Stimulated activated CD8-positive, alpha-beta memory T cell treated with anti-CD3 and anti-CD28 coated beads, Interleukin-15, amount 100 ng/mL, for 48 hours (primary cell): ENCODE data around the gene CDK5R1.

Experiments
- DNase-seq, 2 donors: peaks; one replicate each; pipeline ENCODE4 v3.0.0-alpha.2; 2020; ENCODE audit warnings: low read depth in 2 of 2

CDK5R1 gene

GRCh38 chr17:32493571-32493970 lies 6.8 kb downstream of the CDK5R1 start:
- no peak for DNase-seq

DNA sequence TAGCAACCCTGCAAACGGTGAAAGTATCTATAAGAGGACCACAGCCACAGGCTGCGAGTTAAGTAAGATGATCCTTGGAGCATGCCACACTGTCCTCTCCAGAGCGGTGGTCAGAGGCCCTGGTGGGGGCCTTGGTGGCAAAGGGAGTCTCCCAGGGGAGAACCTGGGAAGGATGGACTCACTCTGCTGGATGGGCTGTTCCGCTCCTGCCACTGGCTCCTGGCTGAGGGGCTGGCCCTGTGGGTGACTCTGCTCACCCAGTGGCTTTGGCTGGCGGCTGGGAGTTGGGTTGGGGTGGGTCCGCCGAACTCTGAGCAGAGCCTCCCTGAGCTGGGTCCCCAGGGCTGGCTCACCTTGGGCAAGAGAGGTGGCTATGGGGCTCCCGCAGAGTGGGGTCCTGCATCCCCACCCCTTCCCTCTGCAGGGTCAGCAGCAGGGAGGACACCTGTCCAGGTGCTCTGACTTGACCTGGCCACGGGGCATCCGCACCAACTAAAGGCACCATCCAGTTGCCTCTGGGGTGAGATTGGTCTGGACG lies 7.3 kb downstream of the CDK5R1 start:
- no peak for DNase-seq

DNA sequence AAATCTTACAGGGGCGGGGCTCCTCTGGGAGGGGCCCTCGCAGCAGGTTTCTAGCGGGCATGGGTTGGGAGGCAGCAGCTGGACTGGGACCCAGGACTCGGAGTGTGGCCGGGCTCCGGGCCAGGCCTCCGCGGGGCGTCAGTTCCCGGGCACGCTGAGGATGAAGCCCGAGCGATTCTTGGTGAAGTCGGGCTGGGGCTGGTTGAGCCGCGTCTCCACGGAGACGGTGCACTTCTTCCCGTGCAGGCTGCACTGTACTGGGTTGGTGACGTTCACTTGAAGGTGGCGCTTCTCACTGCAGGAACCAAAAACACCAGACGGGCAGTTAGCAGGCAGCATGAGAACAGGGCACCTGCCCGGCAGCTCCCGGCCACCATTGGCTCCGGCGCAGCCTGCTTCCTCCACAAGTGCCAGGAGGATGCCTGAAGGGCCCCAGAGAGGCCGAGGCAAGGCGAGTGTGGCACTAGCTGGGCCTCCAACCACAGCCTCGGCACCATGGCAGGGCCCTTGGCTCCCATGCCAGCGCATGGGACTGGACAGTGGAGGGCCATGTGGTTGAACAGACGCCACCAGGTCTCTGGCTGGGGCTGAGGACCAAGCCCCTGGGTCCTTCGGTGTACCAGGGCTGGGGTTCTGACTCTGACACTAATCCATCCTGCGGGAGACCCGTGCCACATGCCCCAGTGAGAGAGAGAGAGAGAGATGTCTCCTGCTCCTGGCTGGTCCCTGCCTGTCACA lies 8.0 kb downstream of the CDK5R1 start:
- no peak for DNase-seq

GRCh38 chr17:32495359-32496231 lies 8.8 kb downstream of the CDK5R1 start:
- no peak for DNase-seq

DNA sequence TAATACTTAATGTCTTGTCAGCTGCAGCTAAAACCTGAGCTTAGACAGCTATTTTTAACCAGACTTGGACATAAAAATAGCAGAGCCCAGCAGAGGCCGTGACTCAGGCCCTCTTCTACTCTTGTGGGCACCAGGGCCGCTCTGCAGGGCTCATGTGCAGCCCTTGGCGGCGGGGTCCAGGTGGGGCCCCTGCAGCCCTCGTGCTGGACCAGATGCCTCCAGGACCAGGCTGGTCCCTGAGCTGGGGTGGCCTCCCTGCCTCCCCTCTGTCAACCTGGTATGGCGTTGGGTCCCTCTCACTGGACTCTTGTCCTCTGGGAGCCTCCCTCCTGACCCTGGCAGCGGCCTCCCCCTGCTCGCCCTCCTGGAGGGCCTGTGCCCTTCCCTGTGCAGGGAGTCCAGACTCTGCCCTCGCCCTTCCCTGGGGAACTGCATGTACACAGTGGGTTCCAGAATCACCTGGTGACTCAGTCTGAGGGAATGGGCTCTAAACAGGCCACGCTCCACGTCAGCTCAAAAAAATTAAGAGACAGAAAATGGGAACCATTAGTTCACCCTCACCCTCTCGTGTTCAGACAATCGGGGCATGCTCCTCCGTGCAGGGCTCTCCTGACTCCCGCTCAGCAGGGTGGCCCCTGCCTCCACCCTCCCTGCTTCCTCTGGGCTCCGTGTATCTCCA lies 9.7 kb downstream of the CDK5R1 start:
- DNase-seq: no peak

DNA sequence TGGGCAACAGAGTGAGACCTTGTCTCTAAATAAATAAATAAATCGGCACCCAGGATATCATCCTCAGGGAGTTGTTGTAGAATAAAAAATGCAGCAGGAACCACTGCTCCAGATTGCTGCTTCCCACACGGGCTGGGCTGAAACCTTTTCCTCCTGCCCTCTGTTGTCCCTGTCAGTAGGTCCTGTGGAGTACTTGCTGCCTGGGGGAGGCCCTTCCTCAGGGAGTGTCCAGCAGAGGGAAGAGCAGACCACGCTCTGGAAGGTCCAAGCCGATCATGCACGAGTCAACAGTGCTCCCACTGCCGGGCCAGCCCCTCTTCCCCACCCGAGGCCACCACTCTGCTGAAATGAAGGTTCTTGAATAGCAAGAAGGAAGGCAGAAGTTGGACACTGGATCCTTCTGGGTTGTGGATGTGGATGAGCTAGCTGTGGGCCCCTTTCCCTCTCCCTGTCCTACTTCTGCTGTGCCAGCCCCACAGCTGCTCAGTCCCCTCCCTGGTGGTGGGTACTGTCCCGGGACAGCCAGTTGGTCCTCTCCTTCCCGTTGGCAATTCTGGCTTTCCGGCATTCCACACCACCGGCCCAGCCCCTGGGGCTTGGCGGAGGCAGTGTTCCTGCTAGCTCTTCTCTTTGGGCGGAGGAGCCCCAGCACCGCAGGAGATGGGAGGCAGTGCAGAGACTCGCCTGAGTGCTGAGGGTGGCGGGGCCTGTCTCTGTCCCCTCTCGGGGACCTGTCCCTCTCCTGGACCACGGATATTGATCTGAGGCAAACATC lies 10.8 kb downstream of the CDK5R1 start:
- no peak for DNase-seq

- DNase-seq: no peak
Measured at GRCh38 chr17:32498391-32498790, 11.6 kb downstream of the CDK5R1 start.

- no peak for DNase-seq
Measured at GRCh38 chr17:32502013-32502412, 15.2 kb downstream of the CDK5R1 start.

- DNase-seq: no peak
Measured at GRCh38 chr17:32502710-32503109, 15.9 kb downstream of the CDK5R1 start.

GRCh38 chr17:32503251-32504165 lies 16.7 kb downstream of the CDK5R1 start:
- DNase-seq: no peak

DNA sequence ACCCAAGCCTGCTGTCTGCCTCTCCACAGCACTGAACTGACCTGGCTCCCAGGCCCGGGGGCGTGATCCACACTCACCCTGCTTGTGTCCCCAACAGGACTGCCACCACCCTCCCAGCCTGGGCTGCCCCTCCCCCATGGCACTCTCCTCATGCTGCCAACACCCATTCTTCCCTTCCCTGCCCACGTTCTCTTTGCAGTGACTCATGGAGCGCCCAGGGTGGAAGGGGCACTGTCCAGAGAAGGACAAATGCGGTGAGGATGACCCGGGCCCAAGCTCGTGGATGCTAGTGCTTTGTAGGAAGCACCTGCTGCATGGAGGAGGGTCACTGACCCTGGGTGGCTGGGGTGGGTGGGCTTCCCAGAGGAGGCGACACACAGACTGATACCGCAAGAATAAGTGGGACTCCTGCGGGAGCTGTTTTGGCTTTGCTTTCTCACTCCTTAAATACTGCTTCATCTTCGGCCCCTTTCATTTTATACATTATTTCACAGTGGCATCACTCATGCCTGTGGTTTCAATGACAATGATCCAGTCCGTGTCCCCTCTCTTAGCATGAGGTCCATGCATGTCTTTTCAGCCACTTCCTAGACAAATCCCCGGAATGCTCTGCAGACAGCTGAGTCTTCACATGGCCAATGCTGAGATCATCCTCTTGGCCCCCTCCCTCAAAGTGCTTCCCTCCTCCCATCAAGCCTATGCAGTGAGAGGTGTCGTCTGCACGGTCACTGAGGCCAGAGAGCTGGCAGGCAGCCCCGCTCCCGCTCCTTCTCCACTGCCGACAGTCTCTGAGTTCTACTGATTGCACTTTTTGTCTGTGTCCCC lies 17.6 kb downstream of the CDK5R1 start:
- DNase-seq: no peak

GRCh38 chr17:32508926-32509325 lies 22.1 kb downstream of the CDK5R1 start:
- DNase-seq: no peak

GRCh38 chr17:32510466-32510865 lies 23.7 kb downstream of the CDK5R1 start:
- DNase-seq: no peak

GRCh38 chr17:32512328-32512727 lies 25.5 kb downstream of the CDK5R1 start:
- no peak for DNase-seq

DNA sequence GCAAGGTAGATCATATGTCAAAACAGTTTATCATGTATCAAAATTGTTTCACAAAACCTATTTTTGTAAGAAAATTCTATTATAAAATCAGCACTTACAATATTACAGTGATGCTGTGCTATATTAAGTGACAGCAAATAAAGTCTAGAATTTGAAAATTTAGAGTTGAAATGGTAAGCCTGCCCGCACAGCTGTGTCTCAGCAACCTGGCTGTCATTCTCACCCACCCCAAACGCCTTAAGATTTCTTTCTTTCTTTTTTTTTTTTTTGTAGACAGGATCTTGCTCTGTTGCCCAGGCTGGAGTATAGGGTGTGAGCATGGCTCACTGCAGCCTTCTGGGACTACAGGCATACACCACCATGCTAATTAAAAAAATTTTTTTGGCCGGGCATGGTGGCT lies 26.8 kb downstream of the CDK5R1 start:
- no peak for DNase-seq

DNA sequence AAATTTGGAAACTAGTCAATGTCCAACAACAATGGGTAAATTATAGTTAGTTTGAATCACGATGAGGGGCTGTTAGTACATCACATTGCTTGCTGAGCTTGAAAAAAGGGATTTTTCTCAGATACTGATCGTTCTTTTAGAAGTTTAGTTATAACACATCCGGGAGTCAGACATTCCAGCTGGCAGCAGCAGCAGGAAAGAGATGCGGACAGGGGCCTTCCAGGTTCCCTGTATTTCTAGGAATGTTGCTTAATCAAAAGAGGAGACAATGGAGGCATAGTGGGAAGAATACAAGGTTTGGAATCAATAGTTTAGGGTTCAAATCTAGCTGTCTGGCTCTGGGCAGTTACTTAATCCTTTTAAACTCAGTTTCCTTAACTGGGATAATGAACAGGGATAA lies 27.8 kb downstream of the CDK5R1 start:
- DNase-seq: no peak

- no peak for DNase-seq
Measured at GRCh38 chr17:32515677-32516383, 29.0 kb downstream of the CDK5R1 start.

- DNase-seq: no peak
Measured at GRCh38 chr17:32516450-32516849, 29.7 kb downstream of the CDK5R1 start.
